Kidney (tissue), 14 donors: Measurements from ENCODE around the gene VPS33B. TPM values are rescaled to one million over a fixed set of nuclear protein-coding genes. Genes with fewer than 3 reads are reported as not detected.

Source experiments
- DNase-seq, 5 donors: peaks; one replicate each; pipeline ENCODE4 v3.0.0-alpha.2; 2013 to 2020
- FAIRE-seq: peaks from 2 replicates; lab custom pipeline; 2012; peaks lifted over from hg19 to GRCh38; lab: Jason Lieb, UNC
- H3K27ac ChIP-seq, 2 donors: one replicate each; pipeline ENCODE4 v1.7.0; 2013; ENCODE audit warnings: low read depth in 2 of 2, low read length in 2 of 2, inconsistent platforms in 1 of 2
- H3K27me3 ChIP-seq: one replicate; pipeline ENCODE4 v1.7.1; 2013; ENCODE audit warnings: low read length, inconsistent platforms; ENCODE audit not compliant: control insufficient read depth, insufficient read depth
- H3K36me3 ChIP-seq, 3 donors: one replicate each; pipeline versions ENCODE4 v1.7.0 to v1.7.1; 2013; ENCODE audit warnings: low read length in 3 of 3, control low read depth in 1 of 3, inconsistent platforms in 1 of 3; ENCODE audit not compliant: insufficient read depth in 3 of 3, control insufficient read depth in 2 of 3
- H3K4me1 ChIP-seq, 3 donors: one replicate each; pipeline versions ENCODE4 v1.7.0 to v1.7.1; 2013; ENCODE audit warnings: low read length in 3 of 3, inconsistent platforms in 1 of 3, low read depth in 1 of 3; ENCODE audit not compliant: control insufficient read depth in 2 of 3, insufficient read depth in 2 of 3
- H3K4me3 ChIP-seq, 3 donors: one replicate each; pipeline versions ENCODE4 v1.7.0 to v1.8.1; 2013; ENCODE audit warnings: low read length in 3 of 3, control low read depth in 1 of 3, inconsistent platforms in 1 of 3
- H3K9ac ChIP-seq, 3 donors: one replicate each; pipeline versions ENCODE4 v1.7.0 to v1.7.1; 2013; ENCODE audit warnings: low read length in 3 of 3, control low read depth in 1 of 3, inconsistent platforms in 1 of 3
- H3K9me3 ChIP-seq, 3 donors: one replicate each; pipeline versions ENCODE4 v1.7.0 to v1.7.1; 2013; ENCODE audit warnings: low read length in 3 of 3, control low read depth in 1 of 3, inconsistent platforms in 1 of 3; ENCODE audit not compliant: control insufficient read depth in 2 of 3, insufficient read depth in 1 of 3
- intact Hi-C: fragments of 100-400 bp; cut with DNase I; formaldehyde crosslinking; loops from one replicate; pipeline ENCODE4 v1.11.1; 2022
- polyA plus RNA-seq: library from polyadenylated mRNA; stranded (reverse); fragments of 350-450 nt; fragmentation: Illumina TruSeq; extraction: RNeasy Lipid Tissue Mini Kit (QIAGEN cat#74804); gene quantifications from one replicate; pipeline ENCODE4 v1.2.3, GENCODE V29; 2014; ENCODE audit warnings: low read depth, low replicate concordance; ENCODE audit not compliant: insufficient read depth
- total RNA-seq: library from RNA; stranded (reverse); fragmentation: NEBNext Ultra II Directional; extraction: Animal tissue kit (Norgen Biotek cat#: 25700); gene quantifications from one replicate; pipeline ENCODE4 v1.2.1, GENCODE V29; 2021
- TF ChIP-seq, protein P1 (sequence below): IDR thresholded peaks from 3 replicates; pipeline ENCODE4 v1.5.1; 2012; ENCODE audit warnings: mild to moderate bottlenecking, moderate library complexity, borderline replicate concordance; ENCODE audit not compliant: insufficient read depth; ENCODE audit errors: extremely low read depth
- donor health status: control.
- donor health status: control.
- donor health status: control.
- donor health status: control.
- donor health status: control.
- donor health status: DM: yes; HTN: yes; CAD: no.
- donor health status: Normal renal cell carcinoma (clear cell type).

The VPS33B gene
- total and polyA plus RNA-seq, 2 donors from 2014 or later = 15.5 to 18.5 TPM

DNA sequence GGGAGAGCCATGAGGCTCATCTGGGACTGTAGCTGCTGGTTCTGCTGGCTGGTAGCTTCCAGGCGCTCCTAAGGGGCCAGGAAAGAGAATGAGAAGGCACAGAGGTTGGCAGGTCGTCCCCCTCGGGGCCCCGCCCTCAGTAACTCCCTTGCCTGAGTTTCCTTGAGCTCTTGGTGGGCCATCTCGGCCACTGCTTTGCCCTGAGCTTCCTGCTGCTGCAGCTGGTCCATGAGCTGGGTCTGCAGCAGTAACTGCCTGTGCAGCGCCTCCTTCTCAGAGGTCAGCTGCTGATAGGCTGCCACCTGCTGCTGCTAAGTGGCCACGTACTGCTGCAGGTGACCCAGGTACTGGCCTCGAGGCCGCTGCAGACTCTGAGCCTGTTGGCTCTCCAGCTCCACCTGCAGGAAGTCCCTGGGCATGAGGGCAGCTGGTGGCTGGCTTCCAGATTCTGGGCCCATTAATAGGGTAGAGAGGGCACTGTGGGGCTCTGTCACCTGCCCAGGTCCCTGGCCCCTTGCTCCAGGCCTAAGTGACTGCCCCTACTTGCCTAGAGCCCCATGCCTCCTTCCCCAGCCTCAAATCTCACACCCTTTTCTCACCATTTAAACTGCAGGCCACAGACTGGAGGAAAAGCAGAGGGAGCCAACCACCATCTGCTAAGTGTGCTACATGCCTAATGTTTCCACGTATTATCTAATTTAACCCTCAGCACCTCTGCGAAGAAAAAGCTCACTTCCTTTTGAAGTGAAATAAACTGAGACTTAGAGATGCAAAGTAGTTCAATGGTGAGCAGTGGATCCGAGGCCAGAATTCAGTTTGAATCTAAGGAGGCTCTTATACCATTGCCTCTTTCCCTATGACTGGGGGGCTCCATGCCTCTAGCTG lies 10.8 kb upstream of the VPS33B start:
- intact Hi-C loops = no loop called here
- no peak overlapping the region for H3K4me3 ChIP-seq

DNA sequence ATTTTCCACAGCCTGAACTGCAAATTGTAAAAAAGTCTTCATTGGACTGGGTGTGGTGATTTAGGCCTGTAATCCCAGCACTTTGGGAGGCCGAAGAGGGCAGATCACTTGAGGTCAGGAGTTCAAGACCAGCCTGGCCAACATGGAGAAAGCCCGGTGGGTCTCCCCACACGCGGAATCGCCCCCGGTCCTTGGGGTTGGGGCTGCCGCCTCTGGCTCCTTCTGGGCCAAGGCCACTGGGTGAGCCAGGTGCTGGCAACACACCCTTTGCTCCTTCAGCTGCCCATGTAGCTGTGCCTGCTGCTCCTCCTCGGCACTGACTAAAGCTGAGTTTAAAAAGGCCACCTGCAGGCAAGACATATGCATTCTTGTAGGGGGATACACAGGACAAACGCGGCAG lies 9.4 kb upstream of the VPS33B start:
- H3K9ac ChIP-seq = no peak overlapping the region
- no peaks in the 10 kb centered on the region for H3K27me3 ChIP-seq
- FAIRE-seq = no peak
- H3K9me3 ChIP-seq = no peaks in the 10 kb centered on the region
- H3K36me3 ChIP-seq = no peaks in the 10 kb centered on the region
- H3K4me1 ChIP-seq = peaks cover 0 to 2% (median 0%) of the 10 kb centered on the region in 3 donors
- TF ChIP-seq, protein P1, sequence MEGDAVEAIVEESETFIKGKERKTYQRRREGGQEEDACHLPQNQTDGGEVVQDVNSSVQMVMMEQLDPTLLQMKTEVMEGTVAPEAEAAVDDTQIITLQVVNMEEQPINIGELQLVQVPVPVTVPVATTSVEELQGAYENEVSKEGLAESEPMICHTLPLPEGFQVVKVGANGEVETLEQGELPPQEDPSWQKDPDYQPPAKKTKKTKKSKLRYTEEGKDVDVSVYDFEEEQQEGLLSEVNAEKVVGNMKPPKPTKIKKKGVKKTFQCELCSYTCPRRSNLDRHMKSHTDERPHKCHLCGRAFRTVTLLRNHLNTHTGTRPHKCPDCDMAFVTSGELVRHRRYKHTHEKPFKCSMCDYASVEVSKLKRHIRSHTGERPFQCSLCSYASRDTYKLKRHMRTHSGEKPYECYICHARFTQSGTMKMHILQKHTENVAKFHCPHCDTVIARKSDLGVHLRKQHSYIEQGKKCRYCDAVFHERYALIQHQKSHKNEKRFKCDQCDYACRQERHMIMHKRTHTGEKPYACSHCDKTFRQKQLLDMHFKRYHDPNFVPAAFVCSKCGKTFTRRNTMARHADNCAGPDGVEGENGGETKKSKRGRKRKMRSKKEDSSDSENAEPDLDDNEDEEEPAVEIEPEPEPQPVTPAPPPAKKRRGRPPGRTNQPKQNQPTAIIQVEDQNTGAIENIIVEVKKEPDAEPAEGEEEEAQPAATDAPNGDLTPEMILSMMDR = no peak
- H3K4me3 ChIP-seq = no peak overlapping the region
- intact Hi-C loops = no loop called here
- DNase-seq = no peak
- no peak overlapping the region for H3K27ac ChIP-seq

More for the DNA sequence above, 10.8 kb upstream of the VPS33B start:
- Histone ChIP-seq H3K9me3 (no peaks in the 10 kb centered on the region), H3K9ac (no peak overlapping the region), H3K27me3 (no peaks in the 10 kb centered on the region), H3K27ac (no peak overlapping the region), H3K4me1 (peaks cover 0 to 2% (median 0%) of the 10 kb centered on the region in 3 donors), H3K36me3 (no peaks in the 10 kb centered on the region)
- no peak for FAIRE-seq
- TF ChIP-seq, protein P1 = peak; percentile 58
- peak; percentile 73 to 79 (median 76) for DNase-seq

DNA sequence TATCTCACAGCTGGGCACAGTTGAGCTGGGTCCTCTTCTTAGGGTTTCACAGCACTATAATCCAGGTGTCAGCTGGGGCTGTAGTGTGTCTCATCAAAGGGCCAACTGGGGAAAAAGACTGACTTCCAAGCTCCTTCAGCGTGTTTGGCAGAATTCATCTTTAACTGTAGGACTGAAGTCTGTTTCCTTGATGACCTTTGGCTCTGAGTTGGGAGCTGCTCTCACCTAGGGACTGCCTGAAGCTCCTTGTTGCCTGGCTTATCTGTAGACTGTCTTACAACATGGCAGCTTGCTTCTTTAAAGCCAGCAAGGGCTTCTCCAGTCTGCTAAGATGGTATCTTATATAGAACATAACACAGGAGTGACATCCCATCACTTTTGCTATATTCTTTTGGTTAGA lies 5.3 kb upstream of the VPS33B start:
- no peak for FAIRE-seq
- H3K4me1 ChIP-seq = no peaks in the 10 kb centered on the region

More for the DNA sequence above, 5.3 kb upstream of the VPS33B start:
- TF ChIP-seq, protein P1 = no peak
- intact Hi-C loops = no loop called here
- no peak for DNase-seq
- H3K27ac ChIP-seq = no peak overlapping the region
- no peaks in the 10 kb centered on the region for H3K27me3 ChIP-seq
- H3K9me3 ChIP-seq = no peaks in the 10 kb centered on the region
- no peak overlapping the region for H3K9ac ChIP-seq
- H3K36me3 ChIP-seq = no peaks in the 10 kb centered on the region
- no peak overlapping the region for H3K4me3 ChIP-seq
